SU-DHL-6 (cell line): ENCODE measurements around the gene FBXW8.

Experiments used
- H2AFZ ChIP-seq: fragments of 200-600 bp; sonication (generic); 2 replicates; pipeline ENCODE4 v1.6.1; 2014; ENCODE audit warnings: low read depth, mild to moderate bottlenecking, moderate library complexity, mixed read lengths, antibody characterized with exemption, low read length; ENCODE audit not compliant: severe bottlenecking
- H3F3A ChIP-seq: fragments of 200-600 bp; shearing (Covaris generic); 2 replicates; pipeline ENCODE4 v1.6.0; 2016; ENCODE audit warnings: antibody characterized with exemption, mild to moderate bottlenecking; ENCODE audit not compliant: insufficient read depth
- H3K27ac ChIP-seq: fragments of 200-600 bp; sonication (generic); 2 replicates; pipeline ENCODE4 v1.5.1; 2016; ENCODE audit warnings: low read depth, mild to moderate bottlenecking, low read length, moderate library complexity, mixed read lengths
- H3K27me3 ChIP-seq: fragments of 200-600 bp; sonication (generic), shearing (Covaris generic); 2 replicates; pipeline ENCODE4 v1.6.0; 2014; ENCODE audit warnings: mild to moderate bottlenecking, low read length
- H3K36me3 ChIP-seq: fragments of 200-600 bp; sonication (generic); 2 replicates; pipeline ENCODE4 v1.6.1; 2014; ENCODE audit warnings: mild to moderate bottlenecking, low read length, mixed read lengths
- H3K4me2 ChIP-seq: fragments of 300-600, 200-600 bp; shearing (Covaris generic), sonication (generic); 2 replicates; pipeline ENCODE4 v1.6.0; 2014; ENCODE audit warnings: low read length, low read depth, mild to moderate bottlenecking; ENCODE audit not compliant: poor library complexity, severe bottlenecking
- H3K4me3 ChIP-seq: fragments of 200-600 bp; sonication (generic); 2 replicates; pipeline ENCODE4 v1.5.1; 2014; ENCODE audit warnings: antibody characterized with exemption, low read length, mild to moderate bottlenecking, mixed read lengths; ENCODE audit not compliant: insufficient read depth, poor library complexity, severe bottlenecking
- H3K79me2 ChIP-seq: fragments of 200-600 bp; sonication (generic); 2 replicates; pipeline ENCODE4 v1.6.1; 2014; ENCODE audit warnings: mild to moderate bottlenecking, low read length, moderate library complexity; ENCODE audit not compliant: insufficient read depth
- H3K9ac ChIP-seq: fragments of 200-600 bp; sonication (generic); 2 replicates; pipeline ENCODE4 v1.7.0; 2014; ENCODE audit warnings: mild to moderate bottlenecking, low read length
- H3K9me2 ChIP-seq: fragments of 200-600 bp; sonication (generic); replicated peaks from 2 replicates; pipeline ENCODE4 v1.6.1; 2014; ENCODE audit warnings: low read length; ENCODE audit not compliant: insufficient read depth
- H3K9me3 ChIP-seq: fragments of 200-600 bp; sonication (generic); 2 replicates; pipeline ENCODE4 v1.6.1; 2014; ENCODE audit warnings: low read length, mixed read lengths; ENCODE audit not compliant: insufficient read depth
- H4K20me1 ChIP-seq: fragments of 200-600 bp; sonication (generic); 2 replicates; pipeline ENCODE4 v1.6.1; 2014; ENCODE audit warnings: low read depth, mild to moderate bottlenecking, antibody characterized with exemption, low read length, moderate library complexity, mixed read lengths
- EZH2phosphoT487 ChIP-seq: fragments of 200-600 bp; sonication (generic), shearing (Covaris generic); conservative IDR thresholded peaks from 2 replicates; pipeline ENCODE4 v1.6.1; 2018; ENCODE audit warnings: mild to moderate bottlenecking, antibody characterized with exemption, low read length, moderate library complexity, mixed read lengths
- TF ChIP-seq, protein P1 (sequence below): fragments of 200-600 bp; sonication (generic); IDR thresholded peaks from one replicate; pipeline ENCODE4 v1.5.1; 2017; ENCODE audit warnings: antibody characterized with exemption, mild to moderate bottlenecking, low read length, moderate library complexity; ENCODE audit not compliant: insufficient read depth, poor library complexity, severe bottlenecking

Gene FBXW8

DNA sequence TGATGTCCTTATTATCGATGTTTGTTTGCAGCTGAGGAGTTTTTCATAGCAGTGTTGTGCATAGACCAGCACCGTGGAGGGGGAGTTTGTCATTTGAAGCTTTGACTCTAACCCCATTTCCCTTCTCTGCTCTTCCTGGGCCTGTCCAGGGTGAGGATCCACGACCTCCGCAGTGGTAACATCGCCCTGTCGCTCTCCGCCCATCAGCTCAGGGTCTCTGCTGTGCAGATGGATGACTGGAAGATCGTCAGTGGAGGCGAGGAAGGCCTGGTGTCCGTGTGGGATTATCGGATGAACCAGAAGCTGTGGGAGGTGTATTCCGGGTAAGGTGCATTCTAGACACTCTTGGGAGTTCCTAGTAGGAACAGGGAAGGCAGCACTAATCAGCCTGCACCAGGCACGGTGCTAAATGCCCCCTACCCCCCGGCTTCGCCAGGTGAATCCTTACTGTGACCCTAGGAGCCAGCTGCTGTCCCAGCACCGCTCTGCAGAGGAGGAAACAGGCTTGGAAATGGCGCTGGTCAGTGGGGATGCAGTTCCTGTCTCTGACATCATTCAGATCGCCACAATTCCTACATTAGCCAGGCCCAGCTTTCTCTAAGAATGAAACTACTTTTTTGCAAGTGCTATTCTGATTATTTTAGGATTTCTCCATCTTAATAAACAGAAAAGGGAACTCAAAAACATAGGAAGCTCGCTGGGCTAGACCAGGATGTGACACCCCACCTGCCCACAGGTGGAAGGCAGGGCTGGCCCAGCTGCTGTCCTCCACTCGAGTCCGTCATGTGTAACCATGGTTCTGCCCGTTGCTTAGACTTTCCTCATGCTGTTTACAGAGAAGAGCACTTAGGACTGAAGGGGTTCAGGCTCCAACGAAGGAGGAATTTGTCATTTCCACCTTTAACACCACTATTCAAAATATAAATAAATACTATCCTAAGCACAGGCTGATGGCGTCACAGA lies 113.5 kb downstream of the FBXW8 start:
- no peak overlapping the region for H3K27ac ChIP-seq
- no peak overlapping the region for H3K4me3 ChIP-seq
- H3F3A ChIP-seq, result 0 out of 2 replicates have a peak, but pooled peaks cover 3% of the 10 kb centered on the region
- TF ChIP-seq EZH2phosphoT487, result no peak
- TF ChIP-seq, protein P1, sequence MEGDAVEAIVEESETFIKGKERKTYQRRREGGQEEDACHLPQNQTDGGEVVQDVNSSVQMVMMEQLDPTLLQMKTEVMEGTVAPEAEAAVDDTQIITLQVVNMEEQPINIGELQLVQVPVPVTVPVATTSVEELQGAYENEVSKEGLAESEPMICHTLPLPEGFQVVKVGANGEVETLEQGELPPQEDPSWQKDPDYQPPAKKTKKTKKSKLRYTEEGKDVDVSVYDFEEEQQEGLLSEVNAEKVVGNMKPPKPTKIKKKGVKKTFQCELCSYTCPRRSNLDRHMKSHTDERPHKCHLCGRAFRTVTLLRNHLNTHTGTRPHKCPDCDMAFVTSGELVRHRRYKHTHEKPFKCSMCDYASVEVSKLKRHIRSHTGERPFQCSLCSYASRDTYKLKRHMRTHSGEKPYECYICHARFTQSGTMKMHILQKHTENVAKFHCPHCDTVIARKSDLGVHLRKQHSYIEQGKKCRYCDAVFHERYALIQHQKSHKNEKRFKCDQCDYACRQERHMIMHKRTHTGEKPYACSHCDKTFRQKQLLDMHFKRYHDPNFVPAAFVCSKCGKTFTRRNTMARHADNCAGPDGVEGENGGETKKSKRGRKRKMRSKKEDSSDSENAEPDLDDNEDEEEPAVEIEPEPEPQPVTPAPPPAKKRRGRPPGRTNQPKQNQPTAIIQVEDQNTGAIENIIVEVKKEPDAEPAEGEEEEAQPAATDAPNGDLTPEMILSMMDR, result no peak
- no peak overlapping the region for H3K4me2 ChIP-seq
- no peak overlapping the region for H2AFZ ChIP-seq
- no peaks in the 10 kb centered on the region for H3K9me2 ChIP-seq
- H3K27me3 ChIP-seq, result no peaks in the 10 kb centered on the region
- no peaks in the 10 kb centered on the region for H4K20me1 ChIP-seq
- H3K36me3 ChIP-seq, result peaks cover 3% of the 10 kb centered on the region; the same call in 1 of the 2 replicates
- H3K79me2 ChIP-seq, result 0 out of 2 replicates have a peak, but pooled peaks cover 4% of the 10 kb centered on the region
- no peaks in the 10 kb centered on the region for H3K9me3 ChIP-seq
- H3K9ac ChIP-seq, result no peak overlapping the region

DNA sequence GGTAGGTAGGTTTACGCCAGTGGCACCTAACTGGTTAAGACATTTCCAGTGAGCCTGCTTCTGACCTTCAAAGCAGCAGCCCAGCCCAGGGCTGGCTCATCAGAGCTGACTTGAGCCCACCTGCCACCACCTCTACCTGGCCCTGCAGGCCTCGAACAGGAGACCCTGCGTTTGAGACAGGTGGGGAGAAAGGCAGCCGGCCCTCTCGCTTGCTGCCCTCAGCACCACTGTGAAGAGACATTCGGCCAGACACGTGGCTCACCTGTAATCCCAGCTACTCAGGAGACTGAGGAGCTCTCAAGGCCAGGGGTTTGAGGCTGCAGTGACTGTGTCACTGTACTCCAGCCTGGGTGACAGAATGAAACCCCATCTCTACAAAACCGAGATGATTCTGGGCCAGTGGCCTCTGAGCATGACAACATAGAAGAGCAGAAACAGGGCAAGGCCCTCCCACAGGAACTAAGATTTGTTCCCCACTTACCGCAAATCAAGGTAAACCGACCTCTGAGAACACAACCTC lies 114.3 kb downstream of the FBXW8 start:
- no peaks in the 10 kb centered on the region for H3K27me3 ChIP-seq
- peaks cover 3% of the 10 kb centered on the region; the same call in 1 of the 2 replicates for H3K36me3 ChIP-seq
- H2AFZ ChIP-seq, result no peak overlapping the region
- H3K9me2 ChIP-seq, result no peaks in the 10 kb centered on the region
- H3K79me2 ChIP-seq, result 0 out of 2 replicates have a peak, but pooled peaks cover 4% of the 10 kb centered on the region
- H3K4me3 ChIP-seq, result no peak overlapping the region
- no peak overlapping the region for H3K4me2 ChIP-seq
- no peak overlapping the region for H3K27ac ChIP-seq
- 0 out of 2 replicates have a peak, but pooled peaks cover 3% of the 10 kb centered on the region for H3F3A ChIP-seq
- H3K9me3 ChIP-seq, result no peaks in the 10 kb centered on the region
- no peak for TF ChIP-seq EZH2phosphoT487
- TF ChIP-seq, protein P1, result no peak
- H3K9ac ChIP-seq, result no peak overlapping the region
- no peaks in the 10 kb centered on the region for H4K20me1 ChIP-seq

DNA sequence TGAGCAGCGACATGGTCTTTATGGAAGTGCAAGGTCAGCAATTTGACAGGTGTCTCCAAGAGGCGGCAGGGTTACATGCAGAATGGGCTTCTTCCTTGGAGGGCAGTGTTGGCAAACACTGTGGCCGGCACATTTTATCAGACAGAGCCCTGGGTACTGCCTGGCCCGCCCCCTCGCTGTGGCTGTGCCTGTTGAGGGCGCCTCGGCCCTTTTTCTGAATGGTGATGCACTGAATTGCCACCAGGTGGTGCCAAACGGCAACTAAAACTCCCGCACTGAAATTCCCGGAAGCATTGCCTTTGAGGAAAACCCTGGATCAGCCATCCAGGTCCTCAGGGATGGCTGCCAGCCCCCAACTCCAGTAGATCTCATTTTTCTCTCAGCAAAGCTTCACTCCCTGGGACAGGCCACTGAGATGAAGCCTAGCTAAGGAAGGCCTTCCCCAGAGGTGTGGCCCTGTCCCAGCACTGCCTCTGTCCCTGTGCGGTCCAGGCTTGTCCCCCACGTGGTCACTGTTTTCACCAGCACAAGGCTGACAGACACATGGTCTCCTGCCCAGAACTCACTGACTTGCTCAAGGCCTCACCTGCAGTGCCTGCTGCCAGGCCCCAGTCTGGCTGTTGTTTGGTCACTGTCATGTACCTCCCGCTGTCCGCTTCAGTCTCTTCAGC lies 114.9 kb downstream of the FBXW8 start:
- Histone ChIP-seq H3K36me3 (peaks cover 3% of the 10 kb centered on the region; the same call in 1 of the 2 replicates), H3K27ac (no peak overlapping the region), H3K4me2 (no peak overlapping the region), H3F3A (0 out of 2 replicates have a peak, but pooled peaks cover 3% of the 10 kb centered on the region), H2AFZ (no peak overlapping the region), H3K9me3 (no peaks in the 10 kb centered on the region), H3K9ac (no peak overlapping the region), H3K9me2 (no peaks in the 10 kb centered on the region), H3K79me2 (0 out of 2 replicates have a peak, but pooled peaks cover 2% of the 10 kb centered on the region), H4K20me1 (no peaks in the 10 kb centered on the region), H3K27me3 (no peaks in the 10 kb centered on the region), H3K4me3 (no peak overlapping the region)
- TF ChIP-seq, protein P1, result peak; percentile 87
- no peak for TF ChIP-seq EZH2phosphoT487
